SK-N-SH (cell line): Measurements from ENCODE around the gene ERRFI1.

ENCODE experiments used
- EP300 ChIP-seq, 2 experiments: IDR thresholded peaks; 2 replicates each; pipeline versions ENCODE4 v1.4.0 to v1.6.1; 2012; ENCODE audit warnings: borderline replicate concordance in 1 of 2, low read depth in 1 of 2, low read length in 1 of 2
- EZH2phosphoT487 ChIP-seq: fragments of 200-600 bp; sonication (generic); IDR thresholded peaks from 2 replicates; pipeline ENCODE4 v1.6.1; 2017; ENCODE audit warnings: low read depth, mixed run types, mild to moderate bottlenecking, antibody characterized with exemption, moderate library complexity, borderline replicate concordance
- JUND ChIP-seq: IDR thresholded peaks from 2 replicates; pipeline ENCODE4 v1.4.0; 2012
- SMC3 ChIP-seq: IDR thresholded peaks from 2 replicates; pipeline ENCODE4 v1.6.1; 2012; ENCODE audit warnings: low read depth, low read length, improper control_type of control experiment
- TAF1 ChIP-seq: IDR thresholded peaks from 2 replicates; pipeline ENCODE4 v1.6.1; 2012; ENCODE audit warnings: low read depth, mild to moderate bottlenecking, low read length, moderate library complexity, borderline replicate concordance
- TF ChIP-seq, protein P1 (sequence below): fragments of 150-350 bp; IDR thresholded peaks from 2 replicates; pipeline ENCODE4 v1.6.1; 2017; ENCODE audit warnings: antibody characterized with exemption, low read length, low read depth, borderline replicate concordance
- TF ChIP-seq, protein P2 (sequence below): IDR thresholded peaks from 2 replicates; pipeline ENCODE4 v1.4.0; 2012; ENCODE audit warnings: low read depth, borderline replicate concordance
- TF ChIP-seq, protein P3 (sequence below): IDR thresholded peaks from 2 replicates; pipeline ENCODE4 v1.4.0; 2012; ENCODE audit warnings: low read depth

DNA sequence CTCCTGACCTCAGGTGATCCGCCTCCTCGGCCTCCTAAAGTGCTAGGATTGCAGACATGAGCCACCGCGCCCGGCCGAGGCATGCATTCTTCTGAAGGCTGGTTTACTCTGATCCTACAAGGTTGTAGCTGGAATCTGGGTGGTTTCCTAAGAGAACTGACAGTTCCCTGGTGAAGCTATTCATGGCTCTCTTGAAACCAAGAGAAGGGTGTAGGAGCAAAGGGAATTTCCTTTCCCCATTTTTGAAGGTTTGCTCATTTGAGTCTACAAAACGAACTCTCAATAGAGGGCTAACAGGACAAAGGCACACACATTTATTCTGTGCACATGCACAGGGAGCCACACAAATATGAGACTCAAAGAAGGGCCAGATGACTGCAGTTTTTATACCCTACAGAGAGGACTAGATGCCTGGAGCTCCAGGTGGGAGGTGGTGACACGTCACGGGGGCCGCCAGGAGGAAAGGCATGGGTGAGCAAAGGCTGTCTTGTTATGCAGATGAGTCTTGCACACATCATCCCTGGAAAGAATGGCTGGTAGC is 49.5 kb upstream of the ERRFI1 start:
- TF ChIP-seq, protein P1, sequence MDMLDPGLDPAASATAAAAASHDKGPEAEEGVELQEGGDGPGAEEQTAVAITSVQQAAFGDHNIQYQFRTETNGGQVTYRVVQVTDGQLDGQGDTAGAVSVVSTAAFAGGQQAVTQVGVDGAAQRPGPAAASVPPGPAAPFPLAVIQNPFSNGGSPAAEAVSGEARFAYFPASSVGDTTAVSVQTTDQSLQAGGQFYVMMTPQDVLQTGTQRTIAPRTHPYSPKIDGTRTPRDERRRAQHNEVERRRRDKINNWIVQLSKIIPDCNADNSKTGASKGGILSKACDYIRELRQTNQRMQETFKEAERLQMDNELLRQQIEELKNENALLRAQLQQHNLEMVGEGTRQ: no peak
- TF ChIP-seq EZH2phosphoT487 (no peak), EP300 (IDR thresholded peaks at IDR 0.05; ENCODE audit: borderline replicate concordance in 1 of 2, low read depth in 1 of 2, low read length in 1 of 2) (no peak), JUND (no peak), TAF1 (no peak), SMC3 (no peak)
- TF ChIP-seq, protein P2, sequence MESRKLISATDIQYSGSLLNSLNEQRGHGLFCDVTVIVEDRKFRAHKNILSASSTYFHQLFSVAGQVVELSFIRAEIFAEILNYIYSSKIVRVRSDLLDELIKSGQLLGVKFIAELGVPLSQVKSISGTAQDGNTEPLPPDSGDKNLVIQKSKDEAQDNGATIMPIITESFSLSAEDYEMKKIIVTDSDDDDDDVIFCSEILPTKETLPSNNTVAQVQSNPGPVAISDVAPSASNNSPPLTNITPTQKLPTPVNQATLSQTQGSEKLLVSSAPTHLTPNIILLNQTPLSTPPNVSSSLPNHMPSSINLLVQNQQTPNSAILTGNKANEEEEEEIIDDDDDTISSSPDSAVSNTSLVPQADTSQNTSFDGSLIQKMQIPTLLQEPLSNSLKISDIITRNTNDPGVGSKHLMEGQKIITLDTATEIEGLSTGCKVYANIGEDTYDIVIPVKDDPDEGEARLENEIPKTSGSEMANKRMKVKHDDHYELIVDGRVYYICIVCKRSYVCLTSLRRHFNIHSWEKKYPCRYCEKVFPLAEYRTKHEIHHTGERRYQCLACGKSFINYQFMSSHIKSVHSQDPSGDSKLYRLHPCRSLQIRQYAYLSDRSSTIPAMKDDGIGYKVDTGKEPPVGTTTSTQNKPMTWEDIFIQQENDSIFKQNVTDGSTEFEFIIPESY: no peak
- TF ChIP-seq, protein P3, sequence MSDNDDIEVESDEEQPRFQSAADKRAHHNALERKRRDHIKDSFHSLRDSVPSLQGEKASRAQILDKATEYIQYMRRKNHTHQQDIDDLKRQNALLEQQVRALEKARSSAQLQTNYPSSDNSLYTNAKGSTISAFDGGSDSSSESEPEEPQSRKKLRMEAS: no peak
